HEK293T (cell line): ENCODE measurements around the gene RBP2.

Experiments
- ELF4 ChIP-seq: fragments of 450-650 bp; IDR thresholded peaks from 2 replicates; pipeline ENCODE4 v1.6.1; 2017; ENCODE audit warnings: antibody characterized with exemption
- FOXK2 ChIP-seq: fragments of 450-650 bp; IDR thresholded peaks from 2 replicates; pipeline ENCODE4 v1.6.1; 2016; ENCODE audit warnings: mild to moderate bottlenecking
- FOXM1 ChIP-seq: fragments of 450-650 bp; IDR thresholded peaks from 2 replicates; pipeline ENCODE4 v1.6.1; 2017; ENCODE audit warnings: mild to moderate bottlenecking, borderline replicate concordance
- SP1 ChIP-seq: fragments of 450-650 bp; IDR thresholded peaks from 2 replicates; pipeline ENCODE4 v1.6.1; 2017
- SUZ12 ChIP-seq: fragments of 450-650 bp; IDR thresholded peaks from 2 replicates; pipeline ENCODE4 v1.6.1; 2016; ENCODE audit warnings: mild to moderate bottlenecking

DNA sequence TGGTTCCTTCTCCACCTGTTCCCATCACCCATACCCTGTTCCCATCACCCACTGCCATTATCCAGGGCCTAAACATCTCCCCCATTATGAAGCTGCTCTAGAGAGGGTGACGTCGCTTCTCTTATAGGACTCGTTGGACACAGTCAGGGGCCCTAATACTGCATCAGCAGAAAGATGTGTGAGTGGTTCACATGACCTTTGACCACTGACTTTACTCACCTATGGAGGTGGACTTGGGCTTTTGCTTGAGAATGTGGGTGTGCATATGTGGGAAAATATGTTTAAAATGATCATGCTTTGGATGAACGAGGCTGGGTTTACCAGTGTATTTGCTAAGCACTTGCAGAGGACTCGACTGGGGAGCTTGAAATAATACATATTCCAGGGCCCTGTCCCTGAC, 26.8 kb downstream of the RBP2 start:
- TF ChIP-seq SUZ12 (no peak), FOXM1 (no peak), FOXK2 (no peak), SP1 (no peak), ELF4 (no peak)
